GM18508 (cell line): Measurements from ENCODE around the gene MYO1H.
"Not testable (repeated sequence)": the region's sequence is repeated elsewhere in the genome, so short reads cannot be mapped to it uniquely, and the experiment has no call there.

Experiments used
- ATAC-seq: cut with Tn5 transposase; IDR thresholded peaks from one replicate; pipeline ENCODE4 v1.9.1; 2021; ENCODE audit warnings: moderate number of reproducible peaks; ENCODE audit not compliant: insufficient read depth, unreplicated experiment

The MYO1H gene

GRCh38 chr12:109347589-109347988, at the start of gene MYO1H:
Gene MYO1H, plus strand, starts transcription at chr12:109347900. Its CDS starts 61 bp downstream, at chr12:109347961.
- no peak for ATAC-seq

- no peak for ATAC-seq
These were observed 47.9 kb upstream of the MYO1H start for GRCh38 chr12:109299849-109300248.

GRCh38 chr12:109301643-109302168, 46.0 kb upstream of the MYO1H start:
- ATAC-seq, result no peak

- no peak for ATAC-seq
These were observed 45.3 kb upstream of the MYO1H start for GRCh38 chr12:109302358-109302757.

- no peak for ATAC-seq
These were observed 44.9 kb upstream of the MYO1H start for GRCh38 chr12:109302770-109303169.

GRCh38 chr12:109304485-109304884, 43.2 kb upstream of the MYO1H start:
- no peak for ATAC-seq

GRCh38 chr12:109305547-109305946, 42.2 kb upstream of the MYO1H start:
- ATAC-seq, result no peak

- no peak for ATAC-seq
These were observed 40.6 kb upstream of the MYO1H start for GRCh38 chr12:109307051-109307450.

- no peak for ATAC-seq
These were observed 38.9 kb upstream of the MYO1H start, which contains the start of gene FOXN4 for GRCh38 chr12:109308534-109309380. Gene FOXN4, minus strand, starts transcription at chr12:109309284. Its CDS starts 963 bp downstream, at chr12:109308321.

GRCh38 chr12:109309381-109310246, 38.1 kb upstream of the MYO1H start:
- ATAC-seq, result no peak

- no peak for ATAC-seq
These were observed 37.2 kb upstream of the MYO1H start for GRCh38 chr12:109310247-109311125.

GRCh38 chr12:109321294-109321693, 26.4 kb upstream of the MYO1H start:
- not testable (repeated sequence) for ATAC-seq

- no peak for ATAC-seq
These were observed 18.7 kb upstream of the MYO1H start for GRCh38 chr12:109329003-109329402.

- ATAC-seq, result no peak
These were observed 18.0 kb upstream of the MYO1H start for GRCh38 chr12:109329686-109330085.

- ATAC-seq, result no peak
These were observed 17.1 kb upstream of the MYO1H start for GRCh38 chr12:109330282-109331230.

GRCh38 chr12:109331301-109331952, 16.3 kb upstream of the MYO1H start:
- ATAC-seq, result no peak

- no peak for ATAC-seq
These were observed 12.8 kb upstream of the MYO1H start for GRCh38 chr12:109334887-109335286.

- ATAC-seq, result no peak
These were observed 11.1 kb upstream of the MYO1H start for GRCh38 chr12:109336593-109336992.
